GM12878 (cell line): Measurements from ENCODE around the gene ROCK2. TPM values are rescaled to one million over a fixed set of nuclear protein-coding genes. Genes with fewer than 3 reads are reported as not detected.

Experiments
- ATAC-seq: fragments of 200-7000 bp; cut with Tn5 transposase; 3 replicates; pipeline ENCODE4 v1.9.1; 2020; ENCODE audit warnings: mild to moderate bottlenecking, moderate library complexity
- BruUV-seq: library from RNA; stranded (reverse); fragments of 400-500 nt; replicated peaks from 2 replicates; lab custom pipeline; 2021; lab: Mats Ljungman, UMichigan
- CTCF ChIA-PET: fragments of 300-600 bp; sonication (Branson Sonifier 250); formaldehyde crosslinking; extraction: SDS; loops from one replicate; lab custom pipeline; 2021; ENCODE audit warnings: inconsistent platforms; lab: Yijun Ruan, JAX
- POLR2A ChIA-PET: fragments of 350-600 bp; formaldehyde crosslinking; extraction: SDS; loops from one replicate; lab custom pipeline; 2021; ENCODE audit warnings: inconsistent platforms; lab: Charles Lee
- RAD21 ChIA-PET: fragments of 300-600 bp; sonication (Branson Sonifier 250); formaldehyde crosslinking; loops from one replicate; lab custom pipeline; 2023; ENCODE audit warnings: antibody characterized with exemption; ENCODE audit not compliant: unreplicated experiment; lab: Charles Lee
- SMC1A ChIA-PET: fragments of 300-600 bp; sonication (Branson Sonifier 250); formaldehyde crosslinking; loops from one replicate; lab custom pipeline; 2023; ENCODE audit not compliant: unreplicated experiment, uncharacterized antibody; lab: Charles Lee
- DNase-seq: peaks from one replicate; pipeline ENCODE4 v3.0.0-alpha.2; 2011; ENCODE audit warnings: low read depth, low spot score
- FAIRE-seq: peaks from 3 replicates; lab custom pipeline; 2011; peaks lifted over from hg19 to GRCh38; lab: Jason Lieb, UNC
- H2AFZ ChIP-seq: 2 replicates; pipeline ENCODE4 v1.6.0; 2011; ENCODE audit warnings: low read depth, low read length, control low read depth; ENCODE audit not compliant: control insufficient read depth
- H3K27ac ChIP-seq: 2 replicates; pipeline ENCODE4 v1.5.1; 2011; ENCODE audit warnings: control low read depth; ENCODE audit not compliant: control insufficient read depth, insufficient read depth
- H3K27me3 ChIP-seq, 2 experiments: replicated peaks in 1 of 2; 2 replicates each; pipeline versions ENCODE4 v1.6.0 to v1.6.1; 2011; ENCODE audit warnings: low read length in 1 of 2; ENCODE audit not compliant: control insufficient read depth in 2 of 2, insufficient read depth in 2 of 2
- H3K36me3 ChIP-seq, 2 experiments: 2 replicates each; pipeline ENCODE4 v1.5.1; 2011; ENCODE audit warnings: low read length in 1 of 2; ENCODE audit not compliant: control insufficient read depth in 2 of 2, insufficient read depth in 2 of 2
- H3K4me1 ChIP-seq: 2 replicates; pipeline ENCODE4 v1.6.1; 2011; ENCODE audit warnings: mild to moderate bottlenecking, low read length, moderate library complexity, mixed read lengths; ENCODE audit not compliant: control insufficient read depth, insufficient read depth
- H3K4me2 ChIP-seq: 2 replicates; pipeline ENCODE4 v1.6.0; 2011; ENCODE audit warnings: control low read depth; ENCODE audit not compliant: control insufficient read depth, insufficient read depth
- H3K4me3 ChIP-seq: fragments of 200-600 bp; sonication (generic); 2 replicates; pipeline ENCODE4 v1.5.1; 2016
- H3K79me2 ChIP-seq: 2 replicates; pipeline ENCODE4 v1.6.0; 2011; ENCODE audit warnings: low read length; ENCODE audit not compliant: control insufficient read depth, insufficient read depth
- H3K9ac ChIP-seq: 2 replicates; pipeline ENCODE4 v1.8.0; 2011; ENCODE audit warnings: low read length, control low read depth, mixed read lengths; ENCODE audit not compliant: control insufficient read depth, insufficient read depth
- H3K9me3 ChIP-seq: replicated peaks from 3 replicates; pipeline ENCODE4 v1.5.1; 2011; ENCODE audit warnings: mild to moderate bottlenecking, low read length; ENCODE audit not compliant: control insufficient read depth, insufficient read depth
- H4K20me1 ChIP-seq: 2 replicates; pipeline ENCODE4 v1.6.0; 2011; ENCODE audit not compliant: control insufficient read depth, insufficient read depth
- GATAD2B ChIP-seq: fragments of 450-650 bp; conservative IDR thresholded peaks from 2 replicates; pipeline ENCODE4 v1.6.1; 2017; ENCODE audit warnings: low read depth, mild to moderate bottlenecking, moderate library complexity
- LARP7 ChIP-seq: fragments of 450-650 bp; IDR thresholded peaks from 2 replicates; pipeline ENCODE4 v1.6.1; 2017; ENCODE audit warnings: mild to moderate bottlenecking
- NFYA ChIP-seq: IDR thresholded peaks from 2 replicates; pipeline ENCODE4 v1.6.1; 2011; ENCODE audit warnings: low read depth, mild to moderate bottlenecking, low read length, improper control_type of control experiment, borderline replicate concordance
- POU2F2 ChIP-seq: IDR thresholded peaks from 3 replicates; pipeline ENCODE4 v1.6.1; 2011; ENCODE audit warnings: low read depth, mild to moderate bottlenecking, low read length, borderline replicate concordance
- RFX5 ChIP-seq: IDR thresholded peaks from 2 replicates; pipeline ENCODE4 v1.6.1; 2011; ENCODE audit warnings: low read depth, low read length, improper control_type of control experiment
- WGBS: methylation state at CpG from one replicate; pipeline ENCODE4 v1.1.6; 2016; ENCODE audit warnings: low lambda C conversion rate; ENCODE audit not compliant: insufficient replicate concordance, insufficient coverage; ENCODE audit errors: missing lambda C conversion rate; 5-methylcytosine and 5-hydroxymethylcytosine counted together
- in situ Hi-C: fragments of 300-500 bp; cut with MboI; formaldehyde crosslinking; loops from 9 replicates; pipeline ENCODE4 v1.14.3; 2018; ENCODE audit warnings: mixed read lengths
- intact Hi-C: fragments of 100-400 bp; cut with micrococcal nuclease; formaldehyde crosslinking; loops from one replicate; pipeline ENCODE4 v1.14.2; 2022; ENCODE audit not compliant: unreplicated experiment
- polyA plus RNA-seq, 11 experiments: library from polyadenylated mRNA; depleted of rRNA in 4 of 11; unstranded in 6 of 11; stranded (reverse) in 5 of 11; fragments of >200 nt; fragmentation: Nextera tagmentation in 4 of 11; fragmentation: Illumina TruSeq in 1 of 11; extraction: Ambion mirVana in 4 of 11; extraction: Trizol in 1 of 11; gene quantifications; 1 replicate in 1 of 11; 2 replicates in 10 of 11; pipeline versions ENCODE4 v1.2.1 to v1.2.3, GENCODE V29; 2011 to 2016; ENCODE audit warnings: inconsistent platforms in 2 of 11, missing spikeins in 2 of 11, low read depth in 1 of 11
- total RNA-seq, 4 experiments: library from RNA; depleted of rRNA in 3 of 4; stranded (reverse); fragments of >200 nt in 3 of 4; fragmentation: Illumina TruSeq in 1 of 4; extraction: Trizol in 1 of 4; gene quantifications; 2 replicates each; pipeline versions ENCODE4 v1.2.1 to v1.2.3, GENCODE V29; 2013 to 2021
- TF ChIP-seq, protein P1 (sequence below): fragments of 450-650 bp; IDR thresholded peaks from 2 replicates; pipeline ENCODE4 v1.6.1; 2017; ENCODE audit warnings: mild to moderate bottlenecking, low read depth, inconsistent platforms; ENCODE audit not compliant: poor library complexity, severe bottlenecking

Gene ROCK2
- total and polyA plus RNA-seq, 10 of the 15 experiments (the other 5 are each of a cell fraction or from before 2014, with no cell fraction given), result 4.6 to 22.1 (median 8.3) TPM

DNA sequence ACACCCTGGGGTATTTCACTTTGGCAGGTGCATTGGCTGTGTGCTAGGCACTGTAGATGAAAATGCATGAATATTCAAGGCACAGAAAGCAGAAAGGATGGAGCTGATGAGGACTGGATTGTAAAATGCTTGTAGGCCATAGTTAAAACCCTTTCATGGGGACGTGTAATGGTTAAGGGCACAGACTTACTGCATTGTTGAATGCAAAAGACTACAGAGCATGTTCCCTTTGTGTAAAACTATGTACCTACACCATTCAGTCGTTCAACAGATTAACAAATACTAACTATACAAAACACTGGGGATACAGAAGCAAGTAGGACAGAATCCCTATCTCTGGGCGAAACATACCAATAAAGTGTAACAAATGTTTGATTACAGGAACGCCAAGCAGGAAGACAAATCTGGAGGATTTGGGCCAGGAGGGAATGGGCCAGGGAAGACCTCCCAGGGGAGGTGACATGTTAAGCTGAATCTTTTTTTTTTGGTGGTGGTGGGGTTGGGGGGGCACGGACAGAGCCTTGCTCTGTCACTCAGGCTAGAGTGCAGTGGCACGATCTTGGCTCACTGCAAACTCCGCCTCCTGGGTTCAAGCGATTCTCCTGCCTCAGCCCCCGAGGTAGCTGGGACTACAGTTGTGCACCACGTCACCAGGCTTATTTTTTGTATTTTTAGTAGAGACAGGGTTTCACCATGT is 19.6 kb upstream of the ROCK2 start:
- intact Hi-C loops, result no loop called here
- no peaks in the 10 kb centered on the region for H4K20me1 ChIP-seq
- no TSS peak for BruUV-seq
- no peak overlapping the region for H3K4me2 ChIP-seq
- no peaks in the 10 kb centered on the region for H3K36me3 ChIP-seq
- no peaks in the 10 kb centered on the region for H3K9me3 ChIP-seq
- no peak overlapping the region for H3K9ac ChIP-seq
- RAD21 ChIA-PET, result no interaction called here
- H3K79me2 ChIP-seq, result no peaks in the 10 kb centered on the region
- CTCF ChIA-PET, result no interaction called here
- TF ChIP-seq, protein P1, sequence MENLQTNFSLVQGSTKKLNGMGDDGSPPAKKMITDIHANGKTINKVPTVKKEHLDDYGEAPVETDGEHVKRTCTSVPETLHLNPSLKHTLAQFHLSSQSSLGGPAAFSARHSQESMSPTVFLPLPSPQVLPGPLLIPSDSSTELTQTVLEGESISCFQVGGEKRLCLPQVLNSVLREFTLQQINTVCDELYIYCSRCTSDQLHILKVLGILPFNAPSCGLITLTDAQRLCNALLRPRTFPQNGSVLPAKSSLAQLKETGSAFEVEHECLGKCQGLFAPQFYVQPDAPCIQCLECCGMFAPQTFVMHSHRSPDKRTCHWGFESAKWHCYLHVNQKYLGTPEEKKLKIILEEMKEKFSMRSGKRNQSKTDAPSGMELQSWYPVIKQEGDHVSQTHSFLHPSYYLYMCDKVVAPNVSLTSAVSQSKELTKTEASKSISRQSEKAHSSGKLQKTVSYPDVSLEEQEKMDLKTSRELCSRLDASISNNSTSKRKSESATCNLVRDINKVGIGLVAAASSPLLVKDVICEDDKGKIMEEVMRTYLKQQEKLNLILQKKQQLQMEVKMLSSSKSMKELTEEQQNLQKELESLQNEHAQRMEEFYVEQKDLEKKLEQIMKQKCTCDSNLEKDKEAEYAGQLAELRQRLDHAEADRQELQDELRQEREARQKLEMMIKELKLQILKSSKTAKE, result no peak
- TF ChIP-seq RFX5 (no peak), GATAD2B (no peak), NFYA (no peak), POU2F2 (no peak), LARP7 (no peak)
- DNase-seq, result no peak
- POLR2A ChIA-PET, result no interaction called here
- 58% methylated on average over 10 of the region's 10 CpGs for WGBS
- FAIRE-seq, result no peak
- H3K4me3 ChIP-seq, result no peak overlapping the region
- ATAC-seq, result no peak
- no peak overlapping the region for H3K27ac ChIP-seq
- in situ Hi-C loops, result no loop called here
- H3K27me3 ChIP-seq, result no peaks in the 10 kb centered on the region
- H2AFZ ChIP-seq, result no peak overlapping the region
- H3K4me1 ChIP-seq, result no peaks in the 10 kb centered on the region
- SMC1A ChIA-PET, result no interaction called here
